Stimulated activated naive B cell treated with anti-CD40 and anti-IgM and Interleukin-4, amounts not matched to agents 10 μg/mL and 1 μg/mL and 100 μg/mL, for 72 hours (primary cell): ENCODE results near the gene ZNF853.

Experiments
- ATAC-seq, 2 donors: fragments of 150-1000 bp; cut with Tn5 transposase; replicated peaks; 2 replicates each; pipeline ENCODE4 v1.10.0; 2021; ENCODE audit warnings: moderate library complexity in 1 of 2
- DNase-seq: peaks from one replicate; pipeline ENCODE4 v3.0.0; 2021
- H3K27ac Mint-ChIP-seq: one replicate; pipeline ENCODE4 v1.8.0; 2022; ENCODE audit warnings: mild to moderate bottlenecking, mixed read lengths
- H3K27me3 Mint-ChIP-seq, 2 donors: one replicate each; pipeline ENCODE4 v1.8.0; 2022; ENCODE audit warnings: mixed read lengths in 2 of 2
- H3K36me3 Mint-ChIP-seq, 2 donors: one replicate each; pipeline ENCODE4 v1.8.0; 2022; ENCODE audit warnings: mixed read lengths in 2 of 2, mild to moderate bottlenecking in 1 of 2
- H3K4me1 Mint-ChIP-seq, 2 donors: one replicate each; pipeline ENCODE4 v1.8.0; 2022; ENCODE audit warnings: mixed read lengths in 2 of 2, mild to moderate bottlenecking in 1 of 2
- H3K4me3 Mint-ChIP-seq, 2 donors: one replicate each; pipeline ENCODE4 v1.8.0; 2022; ENCODE audit warnings: mild to moderate bottlenecking in 2 of 2, mixed read lengths in 2 of 2, moderate library complexity in 1 of 2
- H3K9me3 Mint-ChIP-seq, 2 donors: one replicate each; pipeline ENCODE4 v1.8.0; 2022; ENCODE audit warnings: mixed read lengths in 2 of 2, mild to moderate bottlenecking in 1 of 2

ZNF853 gene

GRCh38 chr7:6636741-6637543, 21.5 kb downstream of the ZNF853 start, which contains the start of gene ZNF316:
Gene ZNF316, plus strand, starts transcription at chr7:6637318. Its CDS starts 5,092 bp downstream, at chr7:6642410.
- peaks cover 38 to 44% of the 10 kb centered on the region in 2 donors for H3K36me3 Mint-ChIP-seq
- ATAC-seq (peak; percentile 76 to 84), DNase-seq (peak; percentile 62)
- H3K9me3 Mint-ChIP-seq = peaks cover 4 to 10% of the 10 kb centered on the region in 2 donors
- H3K27ac Mint-ChIP-seq = peak within 1 kb of the TSS; percentile 93
- no peaks in the 10 kb centered on the region for H3K27me3 Mint-ChIP-seq
- H3K4me3 Mint-ChIP-seq = peak within 1 kb of the TSS; percentile 95 to 97
- peaks cover 25 to 43% of the 10 kb centered on the region in 2 donors for H3K4me1 Mint-ChIP-seq

- peak; percentile 78 to 79 for ATAC-seq
- peaks cover 25 to 43% of the 10 kb centered on the region in 2 donors for H3K4me1 Mint-ChIP-seq
- peaks cover 4 to 10% of the 10 kb centered on the region in 2 donors for H3K9me3 Mint-ChIP-seq
Measured at GRCh38 chr7:6637544-6638229, 22.3 kb downstream of the ZNF853 start.

GRCh38 chr7:6639032-6639431, 23.6 kb downstream of the ZNF853 start:
- Mint-ChIP-seq H3K4me1 (peaks cover 25 to 43% of the 10 kb centered on the region in 2 donors), H3K36me3 (peaks cover 50 to 55% of the 10 kb centered on the region in 2 donors), H3K9me3 (peaks cover 4 to 7% of the 10 kb centered on the region in 2 donors), H3K27me3 (no peaks in the 10 kb centered on the region), H3K27ac (peak overlapping the region; percentile 37), H3K4me3 (peak overlapping the region; percentile 95 to 97)
- DNase-seq (no peak), ATAC-seq (no peak)

More at GRCh38 chr7:6637544-6638229, 22.3 kb downstream of the ZNF853 start:
- Mint-ChIP-seq H3K36me3 (peaks cover 46 to 51% of the 10 kb centered on the region in 2 donors), H3K4me3 (peak overlapping the region; percentile 95 to 97), H3K27me3 (no peaks in the 10 kb centered on the region), H3K27ac (peak overlapping the region; percentile 91)
- peak; percentile 63 for DNase-seq

GRCh38 chr7:6639627-6640026, 24.2 kb downstream of the ZNF853 start:
- Mint-ChIP-seq H3K36me3 (peaks cover 52 to 57% of the 10 kb centered on the region in 2 donors), H3K27me3 (no peaks in the 10 kb centered on the region), H3K27ac (peak overlapping the region; percentile 75), H3K4me1 (peaks cover 25 to 43% of the 10 kb centered on the region in 2 donors), H3K9me3 (peaks cover 2 to 4% of the 10 kb centered on the region in 2 donors), H3K4me3 (peak overlapping the region in 1 of 2 donors; percentile 95)
- no peak for DNase-seq
- no peak for ATAC-seq

GRCh38 chr7:6640246-6640721, 24.9 kb downstream of the ZNF853 start:
- Mint-ChIP-seq H3K4me3 (no peak overlapping the region), H3K27me3 (no peaks in the 10 kb centered on the region), H3K9me3 (peaks cover 2 to 4% of the 10 kb centered on the region in 2 donors), H3K4me1 (peaks cover 24 to 49% of the 10 kb centered on the region in 2 donors), H3K27ac (peak overlapping the region; percentile 47), H3K36me3 (peaks cover 59 to 64% of the 10 kb centered on the region in 2 donors)
- ATAC-seq (peak in 1 of 2 donors; percentile 5), DNase-seq (no peak)

GRCh38 chr7:6641305-6642035, 26.1 kb downstream of the ZNF853 start:
- H3K4me1 Mint-ChIP-seq = peaks cover 23 to 44% of the 10 kb centered on the region in 2 donors
- H3K9me3 Mint-ChIP-seq = peaks cover 2 to 4% of the 10 kb centered on the region in 2 donors
- peaks cover 63 to 72% of the 10 kb centered on the region in 2 donors for H3K36me3 Mint-ChIP-seq
- H3K4me3 Mint-ChIP-seq = no peak overlapping the region
- H3K27ac Mint-ChIP-seq = peak overlapping the region; percentile 72
- ATAC-seq (no peak), DNase-seq (no peak)
- H3K27me3 Mint-ChIP-seq = no peaks in the 10 kb centered on the region

- peaks cover 71 to 80% of the 10 kb centered on the region in 2 donors for H3K36me3 Mint-ChIP-seq
- peaks cover 23 to 42% of the 10 kb centered on the region in 2 donors for H3K4me1 Mint-ChIP-seq
- DNase-seq (no peak), ATAC-seq (no peak)
- H3K9me3 Mint-ChIP-seq = peaks cover 2 to 4% of the 10 kb centered on the region in 2 donors
- H3K27ac Mint-ChIP-seq = peak overlapping the region; percentile 42
- no peak overlapping the region for H3K4me3 Mint-ChIP-seq
- H3K27me3 Mint-ChIP-seq = no peaks in the 10 kb centered on the region
Measured at GRCh38 chr7:6642239-6642839, 26.9 kb downstream of the ZNF853 start.

- Mint-ChIP-seq H3K27ac (no peak overlapping the region), H3K36me3 (peaks cover 70 to 83% of the 10 kb centered on the region in 2 donors), H3K27me3 (no peaks in the 10 kb centered on the region), H3K9me3 (peaks cover 2 to 4% of the 10 kb centered on the region in 2 donors), H3K4me3 (no peak overlapping the region), H3K4me1 (peaks cover 23 to 38% of the 10 kb centered on the region in 2 donors)
- ATAC-seq (no peak), DNase-seq (no peak)
Measured at GRCh38 chr7:6642861-6643640, 27.6 kb downstream of the ZNF853 start.

GRCh38 chr7:6643915-6644625, 28.7 kb downstream of the ZNF853 start:
- H3K36me3 Mint-ChIP-seq = peaks cover 65 to 85% of the 10 kb centered on the region in 2 donors
- H3K27ac Mint-ChIP-seq = no peak overlapping the region
- peaks cover 18 to 27% of the 10 kb centered on the region in 2 donors for H3K4me1 Mint-ChIP-seq

GRCh38 chr7:6644728-6645127, 29.3 kb downstream of the ZNF853 start:
- Mint-ChIP-seq H3K4me1 (peaks cover 12 to 21% of the 10 kb centered on the region in 2 donors), H3K27ac (no peak overlapping the region), H3K27me3 (no peaks in the 10 kb centered on the region), H3K9me3 (peaks cover 2 to 4% of the 10 kb centered on the region in 2 donors), H3K36me3 (peaks cover 59 to 84% of the 10 kb centered on the region in 2 donors), H3K4me3 (no peak overlapping the region)
- ATAC-seq (no peak), DNase-seq (no peak)

More at GRCh38 chr7:6643915-6644625, 28.7 kb downstream of the ZNF853 start:
- no peak for ATAC-seq
- Mint-ChIP-seq H3K4me3 (no peak overlapping the region), H3K27me3 (no peaks in the 10 kb centered on the region), H3K9me3 (peaks cover 2 to 4% of the 10 kb centered on the region in 2 donors)
- no peak for DNase-seq

GRCh38 chr7:6646465-6646864, 31.1 kb downstream of the ZNF853 start:
- Mint-ChIP-seq H3K27me3 (no peaks in the 10 kb centered on the region), H3K4me1 (peaks cover 6 to 8% of the 10 kb centered on the region in 2 donors), H3K27ac (no peak overlapping the region), H3K4me3 (no peak overlapping the region), H3K36me3 (peaks cover 62 to 85% of the 10 kb centered on the region in 2 donors), H3K9me3 (peaks cover 4 to 5% of the 10 kb centered on the region in 2 donors)
- DNase-seq (no peak), ATAC-seq (no peak)

- no peaks in the 10 kb centered on the region for H3K27me3 Mint-ChIP-seq
- DNase-seq (no peak), ATAC-seq (no peak)
- peaks cover 4 to 5% of the 10 kb centered on the region in 2 donors for H3K9me3 Mint-ChIP-seq
- peaks cover 5 to 6% of the 10 kb centered on the region in 2 donors for H3K4me1 Mint-ChIP-seq
- no peak overlapping the region for H3K4me3 Mint-ChIP-seq
- peaks cover 62 to 85% of the 10 kb centered on the region in 2 donors for H3K36me3 Mint-ChIP-seq
- no peak overlapping the region for H3K27ac Mint-ChIP-seq
Measured at GRCh38 chr7:6647080-6647479, 31.7 kb downstream of the ZNF853 start.
